NB4 (cell line): Measurements from ENCODE around the gene AKT3.

ENCODE experiments used
- CTCF ChIP-seq: IDR thresholded peaks from one replicate; pipeline ENCODE4 v1.5.1; 2012; ENCODE audit warnings: low read depth, low read length
- MAX ChIP-seq: IDR thresholded peaks from 2 replicates; pipeline ENCODE4 v1.6.1; 2011; ENCODE audit warnings: low read depth, low read length
- MYC ChIP-seq: IDR thresholded peaks from 2 replicates; pipeline ENCODE4 v1.6.1; 2011; ENCODE audit warnings: low read depth, low read length
- POLR2A ChIP-seq: IDR thresholded peaks from 2 replicates; pipeline ENCODE4 v1.6.1; 2011; ENCODE audit warnings: mild to moderate bottlenecking; ENCODE audit not compliant: insufficient read length; ENCODE audit errors: extremely low read depth

GRCh38 chr1:243718022-243718421 is 132.0 kb downstream of the AKT3 start:
- TF ChIP-seq POLR2A (no peak), CTCF (no peak), MYC (no peak), MAX (no peak)
